HepG2 (cell line): ENCODE measurements around the gene MTSS2. TPM values are rescaled to one million over a fixed set of nuclear protein-coding genes. Genes with fewer than 3 reads are reported as not detected.

Experiments used
- ATAC-seq: fragments of 200-7000 bp; cut with Tn5 transposase; 3 replicates; pipeline ENCODE4 v1.9.1; 2020; ENCODE audit warnings: mild to moderate bottlenecking, moderate library complexity
- BruUV-seq: library from RNA; stranded (reverse); fragments of 400-500 nt; replicated peaks from 2 replicates; lab custom pipeline; 2021; lab: Mats Ljungman, UMichigan
- CTCF ChIA-PET: fragments of 300-600 bp; formaldehyde crosslinking; extraction: SDS; loops from one replicate; lab custom pipeline; 2021; ENCODE audit warnings: low total read pairs, inconsistent platforms, low intra/inter-chr PET ratio; lab: Yijun Ruan, JAX
- POLR2A ChIA-PET: fragments of 350-600 bp; sonication (Branson Sonifier 250); formaldehyde crosslinking; loops from one replicate; lab custom pipeline; 2020; ENCODE audit warnings: antibody characterized with exemption, inconsistent platforms; lab: Yijun Ruan, JAX
- DNase-seq: peaks from one replicate; pipeline ENCODE4 v3.0.0-alpha.2; 2015; ENCODE audit warnings: low spot score
- FAIRE-seq: peaks from 3 replicates; lab custom pipeline; 2011; peaks lifted over from hg19 to GRCh38; lab: Jason Lieb, UNC
- H2AFZ ChIP-seq: one replicate; pipeline ENCODE4 v1.6.1; 2011; ENCODE audit warnings: low read length, inconsistent platforms
- H3K27ac ChIP-seq: fragments of 300-600 bp; 3 replicates; pipeline ENCODE4 v1.8.0; 2011; ENCODE audit warnings: mixed run types, mild to moderate bottlenecking, mixed read lengths, low read length, inconsistent platforms; ENCODE audit not compliant: insufficient read depth; ENCODE audit errors: extremely low read length
- H3K27me3 ChIP-seq, 2 experiments: fragments of 200-600 bp in 1 of 2; 2 replicates in 1 of 2; 3 replicates in 1 of 2; pipeline versions ENCODE4 v1.6.0 to v1.8.0; 2011; ENCODE audit warnings: low read length in 2 of 2, mild to moderate bottlenecking in 2 of 2, moderate library complexity in 2 of 2, inconsistent platforms in 1 of 2; ENCODE audit not compliant: insufficient read depth in 2 of 2, control insufficient read depth in 1 of 2
- H3K36me3 ChIP-seq, 2 experiments: fragments of 200-600 bp in 1 of 2; replicated peaks in 1 of 2; 2 replicates in 1 of 2; 3 replicates in 1 of 2; pipeline versions ENCODE4 v1.5.1 to v1.8.0; 2011; ENCODE audit warnings: low read length in 2 of 2, inconsistent platforms in 1 of 2; ENCODE audit not compliant: insufficient read depth in 2 of 2, control insufficient read depth in 1 of 2
- H3K4me1 ChIP-seq: 2 replicates; pipeline ENCODE4 v1.5.1; 2012; ENCODE audit warnings: low read length, inconsistent platforms; ENCODE audit not compliant: insufficient read depth
- H3K4me2 ChIP-seq: 2 replicates; pipeline ENCODE4 v1.6.0; 2011; ENCODE audit warnings: low read depth, low read length, inconsistent platforms
- H3K4me3 ChIP-seq, 3 experiments: fragments of 200-600 bp in 1 of 3; sonication (generic), shearing (Covaris generic) in 1 of 3; replicated peaks in 1 of 3; 2 replicates each; pipeline ENCODE4 v1.5.1; 2011 to 2016; ENCODE audit warnings: low read length in 3 of 3, inconsistent platforms in 2 of 3, low read depth in 2 of 3, mild to moderate bottlenecking in 2 of 3, control low read depth in 1 of 3, mixed read lengths in 1 of 3; ENCODE audit not compliant: insufficient read depth in 1 of 3
- H3K79me2 ChIP-seq: one replicate; pipeline ENCODE4 v1.6.1; 2011; ENCODE audit warnings: low read length, inconsistent platforms; ENCODE audit not compliant: insufficient read depth
- H3K9ac ChIP-seq: 2 replicates; pipeline ENCODE4 v1.6.0; 2011; ENCODE audit warnings: mild to moderate bottlenecking, low read depth, low read length, inconsistent platforms; ENCODE audit not compliant: insufficient read depth
- H3K9me3 ChIP-seq: 2 replicates; pipeline ENCODE4 v1.5.1; 2012; ENCODE audit warnings: mild to moderate bottlenecking, low read length
- H4K20me1 ChIP-seq: 2 replicates; pipeline ENCODE4 v1.6.0; 2011; ENCODE audit warnings: inconsistent platforms, mild to moderate bottlenecking, low read length, moderate library complexity; ENCODE audit not compliant: insufficient read depth
- HNRNPLL ChIP-seq: fragments of 200-400 bp; formaldehyde crosslinking; IDR thresholded peaks from 2 replicates; pipeline ENCODE4 v1.6.1; 2017; ENCODE audit warnings: mild to moderate bottlenecking, low read depth, low read length; ENCODE audit not compliant: poor library complexity, severe bottlenecking
- TEAD2 ChIP-seq: sonication (generic); formaldehyde crosslinking; IDR thresholded peaks from 2 replicates; pipeline ENCODE4 v1.9.0; 2021; ENCODE audit warnings: missing genetic modification reagents
- ZNF367 ChIP-seq: sonication (generic); formaldehyde crosslinking; IDR thresholded peaks from 2 replicates; pipeline ENCODE4 v1.4.0; 2020; ENCODE audit warnings: missing genetic modification reagents, borderline replicate concordance
- ZNF570 ChIP-seq: sonication (generic); formaldehyde crosslinking; IDR thresholded peaks from 2 replicates; pipeline ENCODE4 v1.4.0; 2020; ENCODE audit warnings: mild to moderate bottlenecking, missing genetic modification reagents, borderline replicate concordance
- ZNF816 ChIP-seq: sonication (generic); formaldehyde crosslinking; IDR thresholded peaks from 2 replicates; pipeline ENCODE4 v1.8.0; 2022; ENCODE audit warnings: missing genetic modification reagents, mild to moderate bottlenecking, borderline replicate concordance
- WGBS: methylation state at CpG from one replicate; pipeline ENCODE4 v1.1.6; 2017; ENCODE audit warnings: low lambda C conversion rate; 5-methylcytosine and 5-hydroxymethylcytosine counted together
- in situ Hi-C: cut with HindIII; loops from 2 replicates; pipeline ENCODE4 v1.10.0; 2017; ENCODE audit warnings: low pct_unique_long_range_greater_than_20kb; ENCODE audit not compliant: extremely low pct_ligation_motif_present
- intact Hi-C: fragments of 100-400 bp; cut with micrococcal nuclease; formaldehyde crosslinking; loops from one replicate; pipeline ENCODE4 v1.10.0; 2022; ENCODE audit not compliant: unreplicated experiment
- polyA plus RNA-seq, 8 experiments: library from polyadenylated mRNA; depleted of rRNA in 3 of 8; stranded (reverse) in 7 of 8; unstranded in 1 of 8; fragments of >200 nt; fragmentation: Illumina TruSeq in 4 of 8; extraction: Trizol in 4 of 8; gene quantifications; 2 replicates each; pipeline versions ENCODE4 v1.2.1 to v1.2.3, GENCODE V29; 2011 to 2016; ENCODE audit warnings: low read depth in 4 of 8, missing spikeins in 1 of 8, mixed read lengths in 1 of 8; ENCODE audit not compliant: insufficient read depth in 1 of 8
- total RNA-seq, 5 experiments: library from RNA; depleted of rRNA; stranded (reverse); fragments of >200 nt; fragmentation: Illumina TruSeq; extraction: Trizol; gene quantifications; 2 replicates each; pipeline ENCODE4 v1.2.3, GENCODE V29; 2016; ENCODE audit warnings: low read depth in 1 of 5
- TF ChIP-seq, protein P1 (sequence below): sonication (generic); formaldehyde crosslinking; IDR thresholded peaks from 2 replicates; pipeline ENCODE4 v1.4.0; 2020; ENCODE audit warnings: missing genetic modification reagents
- TF ChIP-seq, protein P2 (sequence below), 2 experiments: fragments of 450-650 bp in 1 of 2; sonication (generic) in 1 of 2; formaldehyde crosslinking in 1 of 2; IDR thresholded peaks; 2 replicates each; pipeline versions ENCODE4 v1.6.1 to v1.8.0; 2016 to 2022; ENCODE audit warnings: antibody characterized with exemption in 1 of 2, mild to moderate bottlenecking in 1 of 2, missing genetic modification reagents in 1 of 2

Gene MTSS2
- total and polyA plus RNA-seq, 2 of the 13 experiments (the other 11 are each of a cell fraction or from before 2014, with no cell fraction given) = 132 to 242 TPM

DNA sequence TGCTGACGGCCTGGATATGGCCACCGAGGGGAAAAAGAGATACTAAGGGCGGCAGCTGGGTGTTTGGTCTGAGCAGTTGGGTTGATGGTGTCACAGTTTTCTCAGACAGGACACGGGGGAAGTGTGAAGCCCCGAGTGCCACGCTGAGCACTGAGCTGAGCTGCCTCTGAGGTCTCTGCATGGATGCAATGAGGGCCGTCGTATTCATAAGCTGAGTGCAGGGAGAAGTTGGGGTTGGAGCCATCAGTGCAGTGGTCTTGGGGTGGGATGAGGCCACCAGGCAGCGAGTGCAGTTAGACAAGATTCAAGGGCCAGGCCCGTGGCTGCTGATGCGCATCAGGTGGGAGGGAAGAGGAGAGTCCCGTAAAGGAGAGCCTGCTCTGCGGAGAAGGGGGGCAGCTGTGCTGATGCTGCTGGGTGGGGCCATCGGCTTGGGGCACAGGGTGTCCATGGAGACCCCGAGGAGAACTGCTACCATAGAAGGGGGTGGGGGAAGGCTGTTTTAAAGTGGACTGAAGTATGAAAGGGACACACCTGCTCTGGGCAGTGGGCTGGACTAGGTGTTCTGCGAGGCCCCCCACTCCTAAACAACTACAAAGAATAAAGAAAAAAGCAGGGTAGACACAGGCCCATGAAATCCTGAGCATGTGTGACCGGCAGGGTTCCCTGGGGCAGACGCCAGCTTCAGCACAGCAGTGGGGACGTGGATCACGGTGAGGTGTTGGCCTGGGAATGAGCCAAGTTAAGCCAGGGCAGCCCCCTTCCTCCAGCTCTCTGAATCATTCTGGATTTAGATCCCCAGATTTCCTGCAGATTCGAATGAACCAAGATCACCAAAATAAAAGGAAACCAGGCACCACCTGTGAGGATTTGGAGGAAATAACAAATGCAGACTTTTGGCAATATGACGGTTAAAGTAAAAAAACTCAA is 19.8 kb downstream of the MTSS2 start:
- in situ Hi-C loops = no loop called here
- no peak overlapping the region for H2AFZ ChIP-seq
- TF ChIP-seq ZNF367 (no peak), ZNF816 (no peak), TEAD2 (CRISPR knock-in tag) (no peak), HNRNPLL (no peak), ZNF570 (no peak)
- TF ChIP-seq, protein P1, sequence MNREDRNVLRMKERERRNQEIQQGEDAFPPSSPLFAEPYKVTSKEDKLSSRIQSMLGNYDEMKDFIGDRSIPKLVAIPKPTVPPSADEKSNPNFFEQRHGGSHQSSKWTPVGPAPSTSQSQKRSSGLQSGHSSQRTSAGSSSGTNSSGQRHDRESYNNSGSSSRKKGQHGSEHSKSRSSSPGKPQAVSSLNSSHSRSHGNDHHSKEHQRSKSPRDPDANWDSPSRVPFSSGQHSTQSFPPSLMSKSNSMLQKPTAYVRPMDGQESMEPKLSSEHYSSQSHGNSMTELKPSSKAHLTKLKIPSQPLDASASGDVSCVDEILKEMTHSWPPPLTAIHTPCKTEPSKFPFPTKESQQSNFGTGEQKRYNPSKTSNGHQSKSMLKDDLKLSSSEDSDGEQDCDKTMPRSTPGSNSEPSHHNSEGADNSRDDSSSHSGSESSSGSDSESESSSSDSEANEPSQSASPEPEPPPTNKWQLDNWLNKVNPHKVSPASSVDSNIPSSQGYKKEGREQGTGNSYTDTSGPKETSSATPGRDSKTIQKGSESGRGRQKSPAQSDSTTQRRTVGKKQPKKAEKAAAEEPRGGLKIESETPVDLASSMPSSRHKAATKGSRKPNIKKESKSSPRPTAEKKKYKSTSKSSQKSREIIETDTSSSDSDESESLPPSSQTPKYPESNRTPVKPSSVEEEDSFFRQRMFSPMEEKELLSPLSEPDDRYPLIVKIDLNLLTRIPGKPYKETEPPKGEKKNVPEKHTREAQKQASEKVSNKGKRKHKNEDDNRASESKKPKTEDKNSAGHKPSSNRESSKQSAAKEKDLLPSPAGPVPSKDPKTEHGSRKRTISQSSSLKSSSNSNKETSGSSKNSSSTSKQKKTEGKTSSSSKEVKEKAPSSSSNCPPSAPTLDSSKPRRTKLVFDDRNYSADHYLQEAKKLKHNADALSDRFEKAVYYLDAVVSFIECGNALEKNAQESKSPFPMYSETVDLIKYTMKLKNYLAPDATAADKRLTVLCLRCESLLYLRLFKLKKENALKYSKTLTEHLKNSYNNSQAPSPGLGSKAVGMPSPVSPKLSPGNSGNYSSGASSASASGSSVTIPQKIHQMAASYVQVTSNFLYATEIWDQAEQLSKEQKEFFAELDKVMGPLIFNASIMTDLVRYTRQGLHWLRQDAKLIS (CRISPR knock-in tag) = no peak
- TF ChIP-seq, protein P2, sequence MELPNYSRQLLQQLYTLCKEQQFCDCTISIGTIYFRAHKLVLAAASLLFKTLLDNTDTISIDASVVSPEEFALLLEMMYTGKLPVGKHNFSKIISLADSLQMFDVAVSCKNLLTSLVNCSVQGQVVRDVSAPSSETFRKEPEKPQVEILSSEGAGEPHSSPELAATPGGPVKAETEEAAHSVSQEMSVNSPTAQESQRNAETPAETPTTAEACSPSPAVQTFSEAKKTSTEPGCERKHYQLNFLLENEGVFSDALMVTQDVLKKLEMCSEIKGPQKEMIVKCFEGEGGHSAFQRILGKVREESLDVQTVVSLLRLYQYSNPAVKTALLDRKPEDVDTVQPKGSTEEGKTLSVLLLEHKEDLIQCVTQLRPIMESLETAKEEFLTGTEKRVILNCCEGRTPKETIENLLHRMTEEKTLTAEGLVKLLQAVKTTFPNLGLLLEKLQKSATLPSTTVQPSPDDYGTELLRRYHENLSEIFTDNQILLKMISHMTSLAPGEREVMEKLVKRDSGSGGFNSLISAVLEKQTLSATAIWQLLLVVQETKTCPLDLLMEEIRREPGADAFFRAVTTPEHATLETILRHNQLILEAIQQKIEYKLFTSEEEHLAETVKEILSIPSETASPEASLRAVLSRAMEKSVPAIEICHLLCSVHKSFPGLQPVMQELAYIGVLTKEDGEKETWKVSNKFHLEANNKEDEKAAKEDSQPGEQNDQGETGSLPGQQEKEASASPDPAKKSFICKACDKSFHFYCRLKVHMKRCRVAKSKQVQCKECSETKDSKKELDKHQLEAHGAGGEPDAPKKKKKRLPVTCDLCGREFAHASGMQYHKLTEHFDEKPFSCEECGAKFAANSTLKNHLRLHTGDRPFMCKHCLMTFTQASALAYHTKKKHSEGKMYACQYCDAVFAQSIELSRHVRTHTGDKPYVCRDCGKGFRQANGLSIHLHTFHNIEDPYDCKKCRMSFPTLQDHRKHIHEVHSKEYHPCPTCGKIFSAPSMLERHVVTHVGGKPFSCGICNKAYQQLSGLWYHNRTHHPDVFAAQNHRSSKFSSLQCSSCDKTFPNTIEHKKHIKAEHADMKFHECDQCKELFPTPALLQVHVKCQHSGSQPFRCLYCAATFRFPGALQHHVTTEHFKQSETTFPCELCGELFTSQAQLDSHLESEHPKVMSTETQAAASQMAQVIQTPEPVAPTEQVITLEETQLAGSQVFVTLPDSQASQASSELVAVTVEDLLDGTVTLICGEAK (IDR thresholded peaks at IDR 0.05) = no peak
- TF ChIP-seq, protein P2 (CRISPR knock-in tag; IDR thresholded peaks at IDR 0.05) = no peak

More for the DNA sequence above, 19.8 kb downstream of the MTSS2 start:
- peaks cover 12% of the 10 kb centered on the region for H3K79me2 ChIP-seq
- CTCF ChIA-PET = no interaction called here
- WGBS = 96% methylated on average over 22 of the region's 22 CpGs
- no peak for DNase-seq
- H4K20me1 ChIP-seq = peaks cover 32% of the 10 kb centered on the region
- H3K4me3 ChIP-seq = no peak overlapping the region
- H3K27me3 ChIP-seq = no peaks in the 10 kb centered on the region
- no peak for FAIRE-seq
- H3K9ac ChIP-seq = no peak overlapping the region
- peaks cover 47 to 80% of the 10 kb centered on the region in 2 experiments for H3K36me3 ChIP-seq
- intact Hi-C loops = no loop called here
- ATAC-seq = no peak
- no peak overlapping the region for H3K4me2 ChIP-seq
- no TSS peak for BruUV-seq
- no peaks in the 10 kb centered on the region for H3K9me3 ChIP-seq
- no peak overlapping the region for H3K27ac ChIP-seq
- POLR2A ChIA-PET = interaction anchor here (1.0 to 4.2 kb wide), 7 partner anchors 10 to 72 kb away, joined by 3 to 27 read pairs (median 3); no protein-coding TSS in a partner anchor
- no peaks in the 10 kb centered on the region for H3K4me1 ChIP-seq
